Testis (tissue), 3 donors: Measurements from ENCODE around the gene SLMAP. TPM values are rescaled to one million over a fixed set of nuclear protein-coding genes. Genes with fewer than 3 reads are reported as not detected.

ENCODE experiments used
- DNase-seq: peaks from one replicate; pipeline ENCODE4 v3.0.0-alpha.2; 2019
- H3K27ac ChIP-seq, 2 donors: fragments of 200-600 bp; sonication (generic); one replicate each; pipeline ENCODE4 v1.5.1; 2019
- H3K27me3 ChIP-seq: fragments of 200-600 bp; sonication (generic); one replicate; pipeline ENCODE4 v1.5.1; 2019
- H3K36me3 ChIP-seq: fragments of 200-600 bp; sonication (generic); one replicate; pipeline ENCODE4 v1.5.1; 2017; ENCODE audit warnings: low read depth; ENCODE audit errors: missing control alignments
- H3K4me1 ChIP-seq: fragments of 200-600 bp; sonication (generic); one replicate; pipeline ENCODE4 v1.5.1; 2019
- H3K4me3 ChIP-seq, 2 donors: fragments of 200-600 bp; sonication (generic); one replicate each; pipeline ENCODE4 v1.5.1; 2017 to 2019
- H3K9me3 ChIP-seq: fragments of 200-600 bp; sonication (generic); one replicate; pipeline ENCODE4 v1.5.1; 2017
- POLR2A ChIP-seq: fragments of 450-650 bp; IDR thresholded peaks from one replicate; pipeline ENCODE4 v1.6.1; 2017; ENCODE audit warnings: antibody characterized with exemption, mild to moderate bottlenecking, moderate library complexity
- WGBS, 2 donors: methylation state at CpG; one replicate each; pipeline ENCODE4 v1.1.5; 2018; 5-methylcytosine and 5-hydroxymethylcytosine counted together
- intact Hi-C: fragments of 100-400 bp; cut with DNase I; formaldehyde crosslinking; loops from one replicate; pipeline ENCODE4 v1.15.1; 2023; ENCODE audit warnings: low total_unique reads
- polyA plus RNA-seq: library from polyadenylated mRNA; stranded (reverse); fragments of 350-450 nt; fragmentation: Illumina TruSeq; extraction: RNeasy Lipid Tissue Mini Kit (QIAGEN cat#74804); gene quantifications from one replicate; pipeline ENCODE4 v1.2.3, GENCODE V29; 2014; ENCODE audit warnings: low read depth, low replicate concordance; ENCODE audit not compliant: insufficient read depth
- total RNA-seq, 2 donors: library from RNA; depleted of rRNA; stranded (reverse); fragments of >200 nt; gene quantifications; one replicate each; pipeline ENCODE4 v1.2.3, GENCODE V29; 2016
- TF ChIP-seq, protein P1 (sequence below), 3 experiments: fragments of 450-650 bp in 2 of 3; fragments of 200-600 bp in 1 of 3; sonication (generic) in 1 of 3; IDR thresholded peaks; one replicate each; pipeline ENCODE4 v1.5.1; 2016 to 2019; ENCODE audit warnings: antibody characterized with exemption in 3 of 3, mild to moderate bottlenecking in 2 of 3, moderate library complexity in 1 of 3

SLMAP gene
- total and polyA plus RNA-seq, 3 donors from 2014 or later = 58.8 to 126 (median 120) TPM

DNA sequence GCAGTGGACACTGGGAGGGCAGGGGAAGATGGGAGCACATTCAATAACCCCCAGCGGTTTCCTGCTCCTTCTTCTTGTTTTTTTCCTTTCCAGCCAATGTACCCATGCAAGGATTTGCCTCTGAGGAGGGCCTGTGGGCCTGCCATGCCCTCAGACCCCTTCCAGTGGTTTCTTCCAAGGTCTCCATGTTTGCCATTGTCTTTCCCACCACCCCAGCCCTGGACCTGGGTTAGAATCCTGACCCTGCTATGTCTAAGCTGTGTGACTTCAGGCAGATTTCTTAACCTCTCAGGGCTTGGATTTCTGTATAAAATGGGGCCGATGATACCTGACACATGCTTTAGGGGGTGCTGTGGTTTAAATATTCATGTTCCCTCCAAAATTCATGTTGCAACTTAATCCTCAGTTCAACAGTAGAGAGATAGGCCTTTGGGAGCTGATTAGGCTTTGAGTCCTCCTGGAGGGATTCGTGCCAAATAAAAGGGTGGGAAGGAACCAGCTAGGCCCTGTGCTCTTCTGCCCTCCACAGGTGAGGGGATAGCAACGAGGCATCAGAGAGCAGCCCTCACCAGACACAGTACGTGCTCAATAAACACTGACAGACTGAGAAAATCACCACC, 205.8 kb downstream of the SLMAP start:
- no peak for TF ChIP-seq POLR2A
- TF ChIP-seq, protein P1, sequence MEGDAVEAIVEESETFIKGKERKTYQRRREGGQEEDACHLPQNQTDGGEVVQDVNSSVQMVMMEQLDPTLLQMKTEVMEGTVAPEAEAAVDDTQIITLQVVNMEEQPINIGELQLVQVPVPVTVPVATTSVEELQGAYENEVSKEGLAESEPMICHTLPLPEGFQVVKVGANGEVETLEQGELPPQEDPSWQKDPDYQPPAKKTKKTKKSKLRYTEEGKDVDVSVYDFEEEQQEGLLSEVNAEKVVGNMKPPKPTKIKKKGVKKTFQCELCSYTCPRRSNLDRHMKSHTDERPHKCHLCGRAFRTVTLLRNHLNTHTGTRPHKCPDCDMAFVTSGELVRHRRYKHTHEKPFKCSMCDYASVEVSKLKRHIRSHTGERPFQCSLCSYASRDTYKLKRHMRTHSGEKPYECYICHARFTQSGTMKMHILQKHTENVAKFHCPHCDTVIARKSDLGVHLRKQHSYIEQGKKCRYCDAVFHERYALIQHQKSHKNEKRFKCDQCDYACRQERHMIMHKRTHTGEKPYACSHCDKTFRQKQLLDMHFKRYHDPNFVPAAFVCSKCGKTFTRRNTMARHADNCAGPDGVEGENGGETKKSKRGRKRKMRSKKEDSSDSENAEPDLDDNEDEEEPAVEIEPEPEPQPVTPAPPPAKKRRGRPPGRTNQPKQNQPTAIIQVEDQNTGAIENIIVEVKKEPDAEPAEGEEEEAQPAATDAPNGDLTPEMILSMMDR (IDR thresholded peaks at IDR 0.05) = peak in 1 of 3 experiments; percentile 27
- peaks cover 17% of the 10 kb centered on the region for H3K4me1 ChIP-seq
- 75 to 85% methylated on average over 5 of the region's 5 CpGs for WGBS, 2 donors
- intact Hi-C loops = no loop called here
- no peak overlapping the region for H3K27ac ChIP-seq
- H3K27me3 ChIP-seq = no peaks in the 10 kb centered on the region
- no peaks in the 10 kb centered on the region for H3K36me3 ChIP-seq
- no peak for DNase-seq
- no peak overlapping the region for H3K4me3 ChIP-seq
- H3K9me3 ChIP-seq = no peaks in the 10 kb centered on the region

DNA sequence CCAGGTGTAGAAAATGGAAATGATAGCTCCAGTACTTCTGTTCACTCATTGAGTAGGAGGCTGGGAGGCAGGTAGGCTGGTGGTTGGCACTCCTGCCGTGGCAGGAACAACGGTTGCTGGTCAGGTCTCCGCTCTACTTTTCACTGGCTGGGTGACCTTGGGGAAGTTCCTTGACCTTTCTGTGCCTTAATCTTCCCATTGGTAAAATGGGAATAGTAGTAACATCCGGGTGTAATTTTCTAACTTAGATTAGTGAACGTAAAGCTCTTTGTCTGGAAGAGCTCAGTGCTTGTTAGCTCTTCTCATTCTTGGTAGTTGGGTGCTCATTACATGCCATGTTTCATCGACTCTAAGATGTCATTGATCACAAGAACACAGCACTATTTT, 206.3 kb downstream of the SLMAP start:
- peaks cover 17% of the 10 kb centered on the region for H3K4me1 ChIP-seq
- H3K36me3 ChIP-seq = no peaks in the 10 kb centered on the region
- intact Hi-C loops = no loop called here
- no peak for DNase-seq
- 95 to 96% methylated on average over 6 of the region's 6 CpGs for WGBS, 2 donors
- no peak overlapping the region for H3K4me3 ChIP-seq
- H3K27me3 ChIP-seq = no peaks in the 10 kb centered on the region
- H3K9me3 ChIP-seq = no peaks in the 10 kb centered on the region
- TF ChIP-seq POLR2A = no peak
- TF ChIP-seq, protein P1 (IDR thresholded peaks at IDR 0.05) = no peak
- H3K27ac ChIP-seq = no peak overlapping the region

DNA sequence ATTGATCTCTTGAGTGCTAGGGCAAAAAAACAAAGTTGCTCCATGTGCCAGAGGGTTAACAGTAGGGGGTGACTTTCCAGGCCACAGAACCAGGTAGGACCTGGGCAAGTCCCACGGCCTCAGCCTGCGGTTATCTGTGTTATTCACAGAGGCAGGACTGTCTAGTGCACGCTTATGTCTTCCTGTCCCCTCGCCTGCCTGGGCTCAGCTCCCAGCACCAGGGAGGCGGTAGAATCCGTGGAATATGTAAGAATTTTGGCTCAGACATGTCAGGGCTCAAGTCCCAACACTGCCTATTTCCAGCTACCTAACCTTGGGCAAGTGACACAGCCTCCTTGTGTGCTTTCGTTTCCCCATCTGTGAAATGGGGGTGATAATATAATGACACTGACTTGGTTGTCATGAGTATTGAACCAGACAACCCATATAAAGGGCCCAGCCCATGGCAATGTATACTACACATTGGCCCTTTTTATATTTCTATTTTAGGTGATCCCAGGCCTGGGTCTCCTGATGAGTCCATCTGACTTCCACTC, 207.8 kb downstream of the SLMAP start:
- Histone ChIP-seq H3K4me1 (peaks cover 14% of the 10 kb centered on the region), H3K27me3 (no peaks in the 10 kb centered on the region), H3K9me3 (no peaks in the 10 kb centered on the region), H3K27ac (no peak overlapping the region), H3K36me3 (no peaks in the 10 kb centered on the region), H3K4me3 (no peak overlapping the region)
- WGBS, 2 donors = 61 to 75% methylated on average over 7 of the region's 7 CpGs
- DNase-seq = no peak
- intact Hi-C loops = no loop called here
- TF ChIP-seq POLR2A = no peak
- TF ChIP-seq, protein P1 (IDR thresholded peaks at IDR 0.05) = no peak

DNA sequence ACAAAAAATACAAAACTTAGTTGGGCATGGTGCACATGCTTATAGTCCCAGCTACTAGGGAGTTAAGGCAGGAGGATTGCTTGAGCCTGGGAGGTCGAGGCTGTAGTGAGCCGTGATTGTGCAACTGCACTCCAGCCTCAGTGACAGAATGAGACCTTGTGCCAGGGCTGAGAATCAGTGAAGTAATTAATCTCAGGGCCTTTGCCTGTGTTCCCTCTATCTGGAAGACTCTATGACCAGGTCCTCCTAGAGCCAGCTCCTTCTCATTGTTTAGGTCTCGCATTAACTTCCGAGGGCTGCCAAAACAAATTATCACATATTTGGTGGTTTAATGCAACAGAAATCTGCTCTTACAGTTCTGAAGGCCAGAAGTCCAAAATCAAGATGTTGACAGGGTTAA, 210.7 kb downstream of the SLMAP start:
- TF ChIP-seq, protein P1 (IDR thresholded peaks at IDR 0.05) = no peak
- no peak for TF ChIP-seq POLR2A
- Histone ChIP-seq H3K27ac (no peak overlapping the region), H3K36me3 (no peaks in the 10 kb centered on the region), H3K4me3 (no peak overlapping the region), H3K9me3 (no peaks in the 10 kb centered on the region), H3K4me1 (no peaks in the 10 kb centered on the region), H3K27me3 (no peaks in the 10 kb centered on the region)
- DNase-seq = no peak
- intact Hi-C loops = no loop called here
- 51 to 64% methylated on average over 4 of the region's 4 CpGs for WGBS, 2 donors

DNA sequence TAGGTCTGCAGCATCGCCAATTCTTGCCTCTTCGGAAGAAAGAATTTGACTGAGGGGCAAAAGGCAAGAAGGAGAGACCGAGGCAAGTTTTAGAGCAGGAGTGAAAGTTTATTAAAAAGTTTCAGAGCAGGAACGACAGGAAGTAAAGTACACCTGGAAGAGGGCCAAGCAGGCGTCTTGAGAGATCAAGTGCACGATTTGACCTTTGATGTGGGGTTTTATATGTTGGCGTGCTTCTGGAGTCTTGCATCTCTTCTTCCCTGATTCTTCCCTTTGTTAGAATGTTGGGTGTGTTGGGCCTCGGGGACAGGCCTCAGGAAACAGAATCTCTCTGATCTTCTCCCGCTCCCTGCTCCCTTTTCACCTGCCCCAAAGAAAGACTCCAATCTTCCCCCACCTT, 211.5 kb downstream of the SLMAP start:
- H3K27me3 ChIP-seq = no peaks in the 10 kb centered on the region
- H3K27ac ChIP-seq = no peak overlapping the region
- intact Hi-C loops = no loop called here
- no peak overlapping the region for H3K4me3 ChIP-seq
- H3K4me1 ChIP-seq = no peaks in the 10 kb centered on the region
- TF ChIP-seq, protein P1 (IDR thresholded peaks at IDR 0.05) = no peak
- no peak for TF ChIP-seq POLR2A
- no peaks in the 10 kb centered on the region for H3K9me3 ChIP-seq
- no peaks in the 10 kb centered on the region for H3K36me3 ChIP-seq
- no peak for DNase-seq
- WGBS, 2 donors = 83 to 88% methylated on average over 9 of the region's 9 CpGs
